ENCODE results near the gene ELMO1.

ELMO1 gene

DNA sequence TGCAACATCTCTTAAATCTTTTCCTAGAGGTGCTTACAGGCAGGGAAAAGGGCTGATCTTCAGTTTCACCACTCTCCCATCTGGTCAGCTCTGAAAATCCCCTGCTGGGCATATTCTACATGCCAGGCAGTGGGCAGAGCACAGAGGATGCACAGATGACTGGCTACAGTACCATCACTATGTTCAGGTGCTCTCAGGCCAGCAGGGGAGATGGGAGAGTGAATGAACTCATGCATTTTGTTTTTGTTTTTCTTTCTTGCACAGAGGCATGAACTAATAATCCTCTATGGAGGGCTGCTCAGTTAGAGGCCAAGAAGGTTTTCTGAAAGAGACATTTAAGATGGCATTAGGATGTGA lies 19.3 kb downstream of the ELMO1 start:
- TF ChIP-seq, protein P1, sequence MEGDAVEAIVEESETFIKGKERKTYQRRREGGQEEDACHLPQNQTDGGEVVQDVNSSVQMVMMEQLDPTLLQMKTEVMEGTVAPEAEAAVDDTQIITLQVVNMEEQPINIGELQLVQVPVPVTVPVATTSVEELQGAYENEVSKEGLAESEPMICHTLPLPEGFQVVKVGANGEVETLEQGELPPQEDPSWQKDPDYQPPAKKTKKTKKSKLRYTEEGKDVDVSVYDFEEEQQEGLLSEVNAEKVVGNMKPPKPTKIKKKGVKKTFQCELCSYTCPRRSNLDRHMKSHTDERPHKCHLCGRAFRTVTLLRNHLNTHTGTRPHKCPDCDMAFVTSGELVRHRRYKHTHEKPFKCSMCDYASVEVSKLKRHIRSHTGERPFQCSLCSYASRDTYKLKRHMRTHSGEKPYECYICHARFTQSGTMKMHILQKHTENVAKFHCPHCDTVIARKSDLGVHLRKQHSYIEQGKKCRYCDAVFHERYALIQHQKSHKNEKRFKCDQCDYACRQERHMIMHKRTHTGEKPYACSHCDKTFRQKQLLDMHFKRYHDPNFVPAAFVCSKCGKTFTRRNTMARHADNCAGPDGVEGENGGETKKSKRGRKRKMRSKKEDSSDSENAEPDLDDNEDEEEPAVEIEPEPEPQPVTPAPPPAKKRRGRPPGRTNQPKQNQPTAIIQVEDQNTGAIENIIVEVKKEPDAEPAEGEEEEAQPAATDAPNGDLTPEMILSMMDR (IDR thresholded peaks at IDR 0.05), result no peak

DNA sequence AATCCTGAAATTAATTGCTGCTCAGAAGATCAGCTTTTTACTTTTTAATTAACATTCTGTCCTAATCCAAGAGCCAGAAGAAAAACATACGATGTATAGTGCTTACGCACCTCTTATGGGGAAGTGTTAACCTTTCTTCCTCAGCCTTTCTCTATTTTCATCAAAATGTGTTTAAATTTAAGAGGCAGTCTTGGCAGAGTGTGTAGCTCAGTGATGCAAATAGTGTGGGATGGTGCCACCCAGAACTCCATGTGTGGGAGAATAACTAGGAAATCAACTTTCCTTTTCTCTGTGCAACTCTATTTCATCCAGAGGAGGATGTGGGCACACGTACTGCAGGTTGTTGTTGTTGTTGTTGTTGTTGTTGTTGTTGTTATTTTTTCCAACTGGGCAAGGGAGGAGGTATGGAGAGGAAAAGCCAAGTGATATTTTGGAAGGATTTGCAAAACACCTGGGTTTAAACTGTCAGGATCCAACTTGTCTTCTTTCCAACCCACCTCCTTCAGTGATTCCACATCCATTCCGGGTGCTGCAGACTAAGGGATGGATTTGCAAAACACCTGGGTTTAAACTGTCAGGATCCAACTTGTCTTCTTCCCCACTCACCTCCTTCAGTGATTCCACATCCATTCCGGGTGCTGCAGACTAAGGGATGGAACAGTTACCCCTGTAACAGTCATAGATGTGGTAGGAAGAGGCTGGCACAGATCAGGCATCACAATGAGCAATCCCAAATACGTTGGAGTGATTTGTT lies 19.8 kb downstream of the ELMO1 start:
- Histone ChIP-seq H3K4me3 (no peak overlapping the region), H3K27ac (no peak overlapping the region)
- DNase-seq (ENCODE audit: low spot score), result no peak
- TF ChIP-seq, protein P1 (IDR thresholded peaks at IDR 0.05), result no peak

More for the DNA sequence above, 19.3 kb downstream of the ELMO1 start:
- Histone ChIP-seq H3K4me3 (no peak overlapping the region), H3K27ac (no peak overlapping the region)
- DNase-seq (ENCODE audit: low spot score), result no peak

DNA sequence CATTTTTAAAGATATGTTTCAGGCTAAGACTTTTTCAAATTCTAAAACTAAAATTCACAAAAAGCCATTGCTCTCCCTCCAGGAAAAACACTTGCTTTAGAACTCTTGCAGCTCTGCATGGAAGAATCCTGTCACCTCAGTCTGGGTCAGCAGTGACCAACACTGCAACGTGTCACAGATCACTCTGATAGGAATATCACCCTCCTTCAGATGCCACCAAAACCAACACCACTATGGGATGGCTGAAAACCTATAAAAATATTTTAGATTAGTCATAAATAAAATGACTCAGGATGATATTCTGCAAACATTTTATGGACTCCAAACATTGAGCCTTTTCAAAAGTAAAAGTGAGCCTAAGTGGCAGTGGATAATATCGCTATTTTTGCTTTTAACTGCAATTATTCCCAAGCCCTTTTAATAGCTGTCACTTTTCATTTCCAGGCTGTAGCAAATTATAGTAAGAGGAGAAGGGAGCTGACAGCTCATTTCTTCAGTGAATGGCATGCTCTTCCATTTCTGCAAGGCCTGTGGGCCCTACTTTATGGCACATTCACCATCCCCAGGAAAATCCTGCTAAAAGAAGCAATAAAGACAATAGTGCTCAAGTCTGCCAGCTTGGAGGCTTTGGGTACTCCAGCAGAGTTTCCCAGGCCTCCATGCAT lies 21.3 kb downstream of the ELMO1 start:
- Histone ChIP-seq H3K4me3 (no peak overlapping the region), H3K27ac (no peak overlapping the region)
- TF ChIP-seq, protein P1 (IDR thresholded peaks at IDR 0.05), result no peak
- DNase-seq (ENCODE audit: low spot score), result no peak

DNA sequence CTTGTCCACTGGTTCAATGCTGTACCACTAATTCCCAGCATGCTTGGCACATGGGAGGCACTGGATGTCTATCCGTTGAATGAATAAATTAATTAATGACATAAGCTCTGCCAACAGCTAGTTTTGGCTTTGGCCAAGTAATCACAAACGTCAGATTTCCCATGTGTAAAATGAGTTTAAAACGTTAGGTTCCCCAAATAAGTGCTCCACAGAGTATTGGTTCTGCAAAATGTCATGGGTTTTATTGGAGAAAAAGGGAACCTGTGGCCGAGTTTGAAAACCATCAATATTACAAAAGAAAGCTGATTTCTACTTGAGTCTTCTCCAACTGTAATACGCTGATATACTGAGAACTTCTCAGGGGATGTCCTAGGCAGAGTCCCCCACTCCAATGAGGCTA lies 23.2 kb downstream of the ELMO1 start:
- DNase-seq (ENCODE audit: low spot score), result no peak
- TF ChIP-seq, protein P1 (IDR thresholded peaks at IDR 0.05), result no peak
- peak overlapping the region in 1 of 2 donors; percentile 28 for H3K27ac ChIP-seq
- H3K4me3 ChIP-seq, result no peak overlapping the region

DNA sequence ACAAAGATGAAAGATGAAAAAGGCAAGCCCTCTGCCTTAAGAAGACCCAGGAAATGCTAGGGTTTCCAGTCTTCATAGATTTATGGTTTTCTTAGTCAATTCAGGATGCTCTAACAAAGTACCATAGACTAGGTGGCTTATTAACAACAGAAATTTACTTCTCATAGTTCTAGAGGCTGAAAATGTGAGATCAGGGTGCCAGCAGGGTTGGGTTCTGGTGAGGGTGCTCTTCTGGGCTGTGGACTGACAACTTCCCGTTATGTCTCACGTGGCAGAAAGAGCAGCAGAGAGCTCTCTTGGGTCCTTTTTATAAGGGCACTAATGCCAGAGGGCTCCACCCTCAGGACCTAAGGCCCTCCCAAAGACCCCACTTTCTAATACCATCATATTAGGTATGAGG lies 23.7 kb downstream of the ELMO1 start:
- Histone ChIP-seq H3K27ac (peak overlapping the region in 1 of 2 donors; percentile 28), H3K4me3 (no peak overlapping the region)
- no peak for DNase-seq (ENCODE audit: low spot score)
- TF ChIP-seq, protein P1 (IDR thresholded peaks at IDR 0.05), result no peak

DNA sequence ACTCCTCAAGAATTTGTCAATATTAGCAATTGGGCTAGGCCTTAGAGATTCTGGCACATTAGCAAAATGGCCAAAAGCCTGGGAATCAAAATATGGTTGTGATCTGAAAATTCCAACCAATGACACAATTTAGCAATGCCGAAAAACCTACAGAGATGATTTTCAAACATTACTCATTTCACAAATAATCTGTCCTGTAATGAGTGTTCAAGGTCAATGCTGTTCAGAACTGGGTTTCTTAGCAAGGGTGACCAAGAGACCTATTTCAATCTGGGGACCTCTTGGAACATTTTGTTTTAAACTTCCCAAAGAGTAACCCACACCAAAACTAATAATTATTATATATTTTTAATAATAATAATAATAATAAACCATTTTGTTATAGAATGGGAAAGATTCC lies 24.1 kb downstream of the ELMO1 start:
- H3K4me3 ChIP-seq, result no peak overlapping the region
- TF ChIP-seq, protein P1 (IDR thresholded peaks at IDR 0.05), result no peak
- H3K27ac ChIP-seq, result no peak overlapping the region
- DNase-seq (ENCODE audit: low spot score), result no peak
